ENCODE results near the gene LEP. TPM values are rescaled to one million over a fixed set of nuclear protein-coding genes. Genes with fewer than 3 reads are reported as not detected.

Gene LEP
- total and polyA plus RNA-seq, 2 donors (not counting 1 experiment from before 2014, with no cell fraction given): not detected

GRCh38 chr7:128304212-128304611 lies 63.1 kb downstream of the LEP start:
- H3K4me3 ChIP-seq (ENCODE audit: control extremely low read depth in 1 of 5, extremely low read depth in 1 of 5, insufficient read depth in 1 of 5, low read depth in 2 of 5, low read length in 4 of 5): no peak overlapping the region
- Mint-ChIP-seq H3K4me1 (no peaks in the 10 kb centered on the region), H3K27ac (no peak overlapping the region), H3K4me3 (no peak overlapping the region), H3K9me3 (ENCODE audit: insufficient read depth) (no peaks in the 10 kb centered on the region), H3K27me3 (no peaks in the 10 kb centered on the region)
- intact Hi-C loops (cut with micrococcal nuclease): no loop called here
- no peak overlapping the region for H3K9ac ChIP-seq (ENCODE audit: low read length)
- TF ChIP-seq EZH2 (IDR thresholded peaks at IDR 0.05; ENCODE audit: borderline replicate concordance, insufficient read depth, low read depth, low read length, poor library complexity, severe bottlenecking) (no peak), CTCF (IDR thresholded peaks at IDR 0.05) (no peak)
- H3K4me1 ChIP-seq (ENCODE audit: control insufficient read depth in 2 of 2, insufficient read depth in 2 of 2, low read length in 2 of 2): no peaks in the 10 kb centered on the region
- POLR2A ChIA-PET: no interaction called here
- DNase-seq: no peak
- no peak for ATAC-seq (ENCODE audit: low read depth)
- WGBS (ENCODE audit: insufficient coverage): 100% methylated on average over 1 of the region's 1 CpG
- peaks cover 10 to 42% of the 10 kb centered on the region in 2 experiments for H3K36me3 ChIP-seq (replicated peaks in 1 of 2; ENCODE audit: control extremely low read depth in 1 of 2, control insufficient read depth in 1 of 2, extremely low read depth in 1 of 2, insufficient read depth in 2 of 2, low read length in 1 of 2)
- H3K9me3 ChIP-seq (ENCODE audit: control extremely low read depth in 1 of 3, control insufficient read depth in 2 of 3, insufficient read depth in 1 of 3, low read length in 2 of 3): no peaks in the 10 kb centered on the region
- H3K4me2 ChIP-seq (replicated peaks; ENCODE audit: low read depth, low read length, poor library complexity, severe bottlenecking): no peak overlapping the region
- no peaks in the 10 kb centered on the region for H3K27me3 ChIP-seq (replicated peaks in 1 of 4; ENCODE audit: control extremely low read depth in 1 of 4, control insufficient read depth in 3 of 4, insufficient read depth in 4 of 4, low read length in 3 of 4)
- no peak overlapping the region for H2AFZ ChIP-seq (ENCODE audit: insufficient read depth, low read depth, low read length, poor library complexity, severe bottlenecking)
- CTCF ChIA-PET: no interaction called here
- H3K27ac ChIP-seq (ENCODE audit: low read length in 2 of 2): no peak overlapping the region
- H4K20me1 ChIP-seq (ENCODE audit: control insufficient read depth, insufficient read depth, low read length, poor library complexity, severe bottlenecking): no peaks in the 10 kb centered on the region
- H3K79me2 ChIP-seq (ENCODE audit: control insufficient read depth, insufficient read depth, low read length): no peaks in the 10 kb centered on the region

GRCh38 chr7:128307061-128307460 lies 66.0 kb downstream of the LEP start:
- Histone ChIP-seq H3K4me3 (ENCODE audit: control extremely low read depth in 1 of 5, extremely low read depth in 1 of 5, insufficient read depth in 1 of 5, low read depth in 2 of 5, low read length in 4 of 5) (no peak overlapping the region), H3K79me2 (ENCODE audit: control insufficient read depth, insufficient read depth, low read length) (no peaks in the 10 kb centered on the region), H3K27ac (ENCODE audit: low read length in 2 of 2) (no peak overlapping the region), H4K20me1 (ENCODE audit: control insufficient read depth, insufficient read depth, low read length, poor library complexity, severe bottlenecking) (no peaks in the 10 kb centered on the region), H3K9ac (ENCODE audit: low read length) (no peak overlapping the region), H3K4me1 (ENCODE audit: control insufficient read depth in 2 of 2, insufficient read depth in 2 of 2, low read length in 2 of 2) (no peaks in the 10 kb centered on the region), H3K27me3 (replicated peaks in 1 of 4; ENCODE audit: control extremely low read depth in 1 of 4, control insufficient read depth in 3 of 4, insufficient read depth in 4 of 4, low read length in 3 of 4) (no peaks in the 10 kb centered on the region), H3K9me3 (ENCODE audit: control extremely low read depth in 1 of 3, control insufficient read depth in 2 of 3, insufficient read depth in 1 of 3, low read length in 2 of 3) (no peaks in the 10 kb centered on the region), H3K36me3 (replicated peaks in 1 of 2; ENCODE audit: control extremely low read depth in 1 of 2, control insufficient read depth in 1 of 2, extremely low read depth in 1 of 2, insufficient read depth in 2 of 2, low read length in 1 of 2) (peaks cover 15 to 68% of the 10 kb centered on the region in 2 experiments), H3K4me2 (replicated peaks; ENCODE audit: low read depth, low read length, poor library complexity, severe bottlenecking) (no peak overlapping the region), H2AFZ (ENCODE audit: insufficient read depth, low read depth, low read length, poor library complexity, severe bottlenecking) (no peak overlapping the region)
- no peak overlapping the region for H3K4me3 Mint-ChIP-seq
- H3K27me3 Mint-ChIP-seq: no peaks in the 10 kb centered on the region
- POLR2A ChIA-PET: no interaction called here
- TF ChIP-seq EZH2 (IDR thresholded peaks at IDR 0.05; ENCODE audit: borderline replicate concordance, insufficient read depth, low read depth, low read length, poor library complexity, severe bottlenecking) (no peak), CTCF (IDR thresholded peaks at IDR 0.05) (no peak)
- H3K27ac Mint-ChIP-seq: no peak overlapping the region
- CTCF ChIA-PET: no interaction called here
- no peak for ATAC-seq (ENCODE audit: low read depth)
- no peaks in the 10 kb centered on the region for H3K4me1 Mint-ChIP-seq
- WGBS (ENCODE audit: insufficient coverage): 100% methylated on average over 1 of the region's 2 CpGs
- H3K9me3 Mint-ChIP-seq (ENCODE audit: insufficient read depth): no peaks in the 10 kb centered on the region
- DNase-seq: no peak
- intact Hi-C loops (cut with micrococcal nuclease): no loop called here

Small RNAs within 50 kb of the gene (small RNA-seq; reads per million reads assigned to genes)
- not detected for gene MIR129-1 (ENCODE audit: insufficient read length, low read depth, low replicate concordance)

Other genes with a start within 250 kb of the LEP start
- 1.2 and 1.5 TPM in 2 replicates for gene LRRC4, start 209.8 kb upstream of the LEP start, total RNA-seq
- 0.22 and 0.98 TPM in 2 replicates for gene LRRC4, start 209.8 kb upstream of the LEP start, polyA plus RNA-seq
- gene RBM28, start 102.6 kb downstream of the LEP start, total RNA-seq: 46.2 and 52.8 TPM in 2 replicates
- 10.7 and 14.2 TPM in 2 replicates for gene RBM28, start 102.6 kb downstream of the LEP start, polyA plus RNA-seq
- 0.20 TPM in 1 of 2 replicates, not detected in the other for gene PRRT4, start 120.4 kb downstream of the LEP start, total RNA-seq
- gene PRRT4, start 120.4 kb downstream of the LEP start, polyA plus RNA-seq: 0.04 TPM in 1 of 2 replicates, not detected in the other
- gene IMPDH1, start 168.7 kb downstream of the LEP start, total RNA-seq: 52.3 and 54.9 TPM in 2 replicates
- 78.6 and 90.6 TPM in 2 replicates for gene IMPDH1, start 168.7 kb downstream of the LEP start, polyA plus RNA-seq
- 10.1 and 10.7 TPM in 2 replicates for gene HILPDA, start 214.6 kb downstream of the LEP start, total RNA-seq
- 6.5 and 8.6 TPM in 2 replicates for gene HILPDA, start 214.6 kb downstream of the LEP start, polyA plus RNA-seq
- 21.6 and 22.7 TPM in 2 replicates for gene METTL2B, start 235.5 kb downstream of the LEP start, total RNA-seq
- 8.9 and 11.5 TPM in 2 replicates for gene METTL2B, start 235.5 kb downstream of the LEP start, polyA plus RNA-seq

All from B cell (primary cell).